HEK293 (cell line): ENCODE results near the gene SPEG.

Experiments
- CTCF ChIP-seq: fragments of 450-650 bp; formaldehyde crosslinking; IDR thresholded peaks from 2 replicates; pipeline ENCODE4 v1.5.1; 2016; ENCODE audit warnings: missing biosample characterization, missing genetic modification characterization
- REST ChIP-seq: fragments of 450-650 bp; formaldehyde crosslinking; IDR thresholded peaks from 2 replicates; pipeline ENCODE4 v1.5.1; 2016; ENCODE audit warnings: missing biosample characterization, missing genetic modification characterization
- SALL2 ChIP-seq: fragments of 450-650 bp; formaldehyde crosslinking; IDR thresholded peaks from 2 replicates; pipeline ENCODE4 v1.5.0; 2017; ENCODE audit warnings: missing biosample characterization, mild to moderate bottlenecking, missing genetic modification characterization, borderline replicate concordance
- YY1 ChIP-seq: fragments of 450-650 bp; formaldehyde crosslinking; IDR thresholded peaks from 2 replicates; pipeline ENCODE4 v1.5.1; 2018; ENCODE audit warnings: missing biosample characterization, missing genetic modification characterization
- ZBTB10 ChIP-seq: fragments of 450-650 bp; formaldehyde crosslinking; IDR thresholded peaks from 2 replicates; pipeline ENCODE4 v1.5.1; 2016; ENCODE audit warnings: missing biosample characterization, missing genetic modification characterization
- ZBTB17 ChIP-seq: fragments of 450-650 bp; formaldehyde crosslinking; IDR thresholded peaks from 2 replicates; pipeline ENCODE4 v1.5.1; 2016; ENCODE audit warnings: missing biosample characterization, missing genetic modification characterization
- ZBTB26 ChIP-seq: fragments of 450-650 bp; formaldehyde crosslinking; optimal IDR thresholded peaks from 2 replicates; pipeline ENCODE3; 2016; ENCODE audit warnings: missing biosample characterization, mild to moderate bottlenecking, missing genetic modification characterization
- ZIC2 ChIP-seq: fragments of 450-650 bp; formaldehyde crosslinking; IDR thresholded peaks from 2 replicates; pipeline ENCODE4 v1.5.1; 2016; ENCODE audit warnings: missing biosample characterization, missing genetic modification characterization
- ZNF140 ChIP-seq: fragments of 450-650 bp; formaldehyde crosslinking; IDR thresholded peaks from 2 replicates; pipeline ENCODE4 v1.5.1; 2016; ENCODE audit warnings: missing biosample characterization, missing genetic modification characterization
- ZNF18 ChIP-seq: fragments of 450-650 bp; formaldehyde crosslinking; IDR thresholded peaks from 2 replicates; pipeline ENCODE4 v1.5.1; 2016; ENCODE audit warnings: missing biosample characterization, missing genetic modification characterization
- ZNF354C ChIP-seq: fragments of 450-650 bp; formaldehyde crosslinking; IDR thresholded peaks from 2 replicates; pipeline ENCODE4 v1.5.1; 2016; ENCODE audit warnings: missing biosample characterization, missing genetic modification characterization, low read depth, borderline replicate concordance
- ZNF830 ChIP-seq: fragments of 450-650 bp; IDR thresholded peaks from 2 replicates; pipeline ENCODE4 v1.5.0; 2018; ENCODE audit warnings: missing biosample characterization, missing genetic modification characterization, low read depth, mild to moderate bottlenecking, moderate library complexity
- ZNF843 ChIP-seq: fragments of 450-650 bp; formaldehyde crosslinking; IDR thresholded peaks from 2 replicates; pipeline ENCODE4 v1.5.1; 2016; ENCODE audit warnings: missing biosample characterization, missing genetic modification characterization

GRCh38 chr2:219466816-219467735 is 32.4 kb downstream of the SPEG start:
- TF ChIP-seq CTCF (tag by site-specific recombination) (no peak), ZNF843 (no peak), SALL2 (tag by site-specific recombination) (no peak), YY1 (no peak), ZNF830 (tag by site-specific recombination) (no peak), ZNF354C (tag by site-specific recombination) (no peak), ZNF140 (tag by site-specific recombination) (no peak), ZBTB10 (no peak), ZIC2 (tag by site-specific recombination) (no peak), REST (tag by site-specific recombination) (no peak), ZNF18 (no peak), ZBTB26 (tag by site-specific recombination) (no peak), ZBTB17 (no peak)
